Measurements from ENCODE around the gene KRIT1.

KRIT1 gene

GRCh38 chr7:92150450-92151017 is 95.2 kb downstream of the KRIT1 start:
- no peak for DNase-seq (ENCODE audit: low spot score)

GRCh38 chr7:92149736-92150239 is 95.9 kb downstream of the KRIT1 start:
- no peak for DNase-seq (ENCODE audit: low spot score)
